HG03520 (cell line): ENCODE data around the gene CRTC1.

Experiments used
- ATAC-seq: cut with Tn5 transposase; IDR thresholded peaks from one replicate; pipeline ENCODE4 v1.9.1; 2021; ENCODE audit warnings: mild to moderate bottlenecking, moderate library complexity; ENCODE audit not compliant: unreplicated experiment

Gene CRTC1

GRCh38 chr19:18743784-18744418, 60.4 kb downstream of the CRTC1 start:
- ATAC-seq: no peak

GRCh38 chr19:18745012-18745735, 61.7 kb downstream of the CRTC1 start:
- no peak for ATAC-seq

GRCh38 chr19:18745931-18746330, 62.5 kb downstream of the CRTC1 start:
- no peak for ATAC-seq

- no peak for ATAC-seq
These were observed 63.2 kb downstream of the CRTC1 start for GRCh38 chr19:18746401-18747325.

- no peak for ATAC-seq
These were observed 66.1 kb downstream of the CRTC1 start for GRCh38 chr19:18749362-18750231.

GRCh38 chr19:18750295-18750970, 67.0 kb downstream of the CRTC1 start:
- ATAC-seq: no peak

GRCh38 chr19:18751571-18751970, 68.1 kb downstream of the CRTC1 start:
- ATAC-seq: no peak

- no peak for ATAC-seq
These were observed 71.0 kb downstream of the CRTC1 start for GRCh38 chr19:18754501-18754900.

- no peak for ATAC-seq
These were observed 73.4 kb downstream of the CRTC1 start for GRCh38 chr19:18756896-18757295.

- ATAC-seq: no peak
These were observed 76.0 kb downstream of the CRTC1 start for GRCh38 chr19:18759304-18759994.

- ATAC-seq: no peak
These were observed 76.5 kb downstream of the CRTC1 start for GRCh38 chr19:18759995-18760426.

- ATAC-seq: no peak
These were observed 77.2 kb downstream of the CRTC1 start for GRCh38 chr19:18760440-18761383.

GRCh38 chr19:18761531-18762110, 78.1 kb downstream of the CRTC1 start:
- no peak for ATAC-seq

- no peak for ATAC-seq
These were observed 78.9 kb downstream of the CRTC1 start for GRCh38 chr19:18762125-18763023.

- ATAC-seq: no peak
These were observed 80.5 kb downstream of the CRTC1 start for GRCh38 chr19:18763674-18764590.

- no peak for ATAC-seq
These were observed 81.1 kb downstream of the CRTC1 start for GRCh38 chr19:18764591-18765051.
